HG02938 (cell line): ENCODE measurements around the gene OGG1.
A peak's percentile ranks its signal among the peaks of the same experiment; 100 is the strongest.

Experiments
- ATAC-seq: cut with Tn5 transposase; IDR thresholded peaks from one replicate; pipeline ENCODE4 v1.9.1; 2021; ENCODE audit warnings: mild to moderate bottlenecking, moderate library complexity; ENCODE audit not compliant: unreplicated experiment

The OGG1 gene

DNA sequence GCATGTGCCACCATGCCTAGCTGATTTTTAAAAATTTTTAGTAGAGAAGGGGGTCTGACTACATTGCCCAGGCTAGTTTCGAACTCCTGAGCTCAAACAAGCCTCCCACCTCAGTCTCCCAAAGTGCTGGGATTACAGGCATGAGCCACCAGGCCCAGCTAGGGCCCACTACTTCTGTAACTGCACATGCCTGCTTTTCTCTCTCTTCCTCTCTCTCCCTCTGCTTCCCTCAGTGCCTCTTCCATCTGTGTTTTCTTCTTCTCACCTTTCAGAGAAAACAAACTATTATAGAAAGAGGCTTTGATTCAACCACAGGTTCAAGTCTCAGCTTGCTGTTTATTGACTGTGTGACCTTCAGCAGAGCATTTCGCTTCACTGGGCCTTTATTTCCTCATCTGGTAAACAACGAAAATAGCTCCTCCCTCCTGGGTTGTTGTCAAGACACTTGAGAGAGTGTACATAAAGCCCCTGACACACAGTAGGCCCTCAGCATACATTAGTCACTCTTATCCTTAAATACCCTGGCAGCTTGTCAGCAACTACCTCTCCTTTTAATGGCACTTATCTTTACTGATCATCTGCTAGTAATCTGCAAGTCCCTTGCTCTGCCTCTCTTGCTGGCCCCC lies 32.3 kb downstream of the OGG1 start:
- no peak for ATAC-seq

- ATAC-seq = no peak
Observed at GRCh38 chr3:9782770-9783169, 33.0 kb downstream of the OGG1 start.

DNA sequence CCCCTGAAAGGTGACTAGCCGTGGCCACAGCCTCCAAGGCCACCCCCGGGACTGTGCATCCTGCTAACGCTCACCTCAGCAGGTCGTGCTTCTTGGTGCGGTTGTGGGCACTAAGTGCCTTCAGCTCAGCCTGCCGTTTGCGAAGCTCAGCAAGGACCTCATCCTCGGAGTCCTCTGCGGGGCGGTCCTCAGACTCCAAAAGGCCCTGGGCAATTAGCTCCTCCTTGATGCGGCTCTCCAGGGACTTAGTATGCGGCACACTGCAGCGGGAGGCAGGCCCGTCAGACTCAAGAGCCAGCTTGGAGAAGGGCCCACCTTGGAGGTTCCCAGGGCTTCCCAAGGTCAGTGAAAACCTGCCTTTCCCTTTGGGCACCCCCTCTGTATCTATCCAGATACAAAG lies 34.2 kb downstream of the OGG1 start:
- ATAC-seq = no peak

GRCh38 chr3:9784965-9785364 lies 35.2 kb downstream of the OGG1 start:
- no peak for ATAC-seq

- no peak for ATAC-seq
Observed at GRCh38 chr3:9785602-9786001, 35.9 kb downstream of the OGG1 start.

- ATAC-seq = no peak
Observed at GRCh38 chr3:9786209-9786739, 36.5 kb downstream of the OGG1 start.

- no peak for ATAC-seq
Observed at GRCh38 chr3:9786825-9787669, 37.3 kb downstream of the OGG1 start.

DNA sequence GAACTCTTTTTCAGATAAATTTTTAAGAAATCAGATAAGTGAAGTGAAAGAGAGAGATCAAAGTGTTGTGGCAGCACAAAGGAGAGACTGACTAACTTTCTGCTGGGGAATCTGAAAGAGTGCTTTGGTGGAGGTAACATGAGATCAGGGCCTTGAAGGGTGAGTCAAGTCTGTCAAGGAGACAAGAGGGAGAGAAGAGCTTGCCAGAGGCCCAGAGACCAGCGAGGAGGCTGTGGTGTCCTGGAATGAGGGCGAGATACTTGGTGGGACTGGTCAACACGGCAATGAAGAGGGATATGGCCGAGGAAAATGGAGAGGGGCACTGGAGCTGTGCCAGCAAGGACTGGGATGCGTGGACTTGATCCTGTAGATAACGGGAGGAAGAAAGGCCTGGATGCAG lies 38.0 kb downstream of the OGG1 start:
- no peak for ATAC-seq

GRCh38 chr3:9791127-9791526 lies 41.4 kb downstream of the OGG1 start:
- ATAC-seq = no peak

DNA sequence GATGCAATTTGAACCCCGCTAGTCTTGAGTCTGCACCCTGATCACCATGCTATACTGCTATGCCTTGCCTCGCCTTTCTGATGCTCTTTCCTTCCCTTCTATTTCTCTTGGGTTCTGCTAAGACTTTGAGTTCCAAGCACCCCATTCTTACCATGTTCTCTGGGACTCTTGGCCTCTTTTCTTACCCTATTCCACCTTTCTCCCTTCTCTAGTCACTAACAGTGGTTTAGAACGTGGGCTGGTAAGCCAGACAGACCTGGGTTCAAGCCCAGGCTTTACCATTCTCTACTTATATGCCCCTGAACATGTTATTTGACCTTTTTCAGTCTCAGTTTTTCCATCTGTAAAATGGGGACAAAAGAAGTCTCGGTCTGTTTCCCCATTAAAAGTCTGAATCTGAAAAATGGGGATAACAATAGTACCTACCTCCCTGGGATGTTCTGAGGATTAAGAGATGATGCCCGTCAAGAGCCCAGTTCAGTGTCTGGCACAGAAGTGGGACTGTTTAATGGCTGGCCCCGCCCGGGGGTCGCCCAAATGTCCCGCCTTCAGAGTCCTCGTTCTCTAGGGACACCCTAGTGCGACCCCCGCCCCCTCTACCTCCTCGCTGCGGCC lies 42.1 kb downstream of the OGG1 start:
- ATAC-seq = no peak

DNA sequence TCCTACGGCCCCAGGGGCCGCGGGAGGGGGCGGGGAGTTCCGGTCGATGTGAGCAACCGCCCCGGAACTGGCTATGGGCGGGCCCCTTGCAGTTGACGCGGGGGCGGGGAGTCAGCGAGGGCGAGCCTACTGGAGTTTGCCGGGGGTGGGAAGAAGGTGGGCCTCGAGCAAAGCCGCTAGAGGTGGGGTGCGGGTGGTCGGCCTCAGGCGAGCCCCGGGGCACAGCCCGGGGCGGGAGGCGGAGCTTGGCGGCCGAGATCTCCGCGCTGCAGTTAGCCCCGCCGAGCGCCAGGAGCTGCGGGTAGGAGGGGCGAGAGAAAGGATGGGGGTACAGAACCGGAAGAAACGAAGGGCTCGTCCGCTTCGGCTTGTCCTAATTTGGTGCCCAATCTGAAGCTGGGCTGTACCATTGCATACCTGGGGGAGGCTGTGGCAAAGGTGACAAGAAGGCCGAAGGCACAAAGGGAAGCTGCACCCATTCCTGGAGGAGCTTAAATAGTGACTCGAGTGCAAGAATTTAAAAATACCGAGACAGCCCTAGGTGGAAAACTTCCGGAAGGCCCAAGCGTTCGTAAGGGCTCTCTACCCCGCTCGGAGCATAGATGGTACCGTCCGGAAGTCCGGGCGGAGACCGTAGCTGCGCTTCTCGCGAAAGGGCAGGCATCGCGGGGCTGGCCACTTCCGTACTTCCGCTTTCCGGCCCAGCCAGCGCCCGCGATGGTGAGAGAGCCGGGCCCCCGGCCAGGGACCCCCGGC lies 42.8 kb downstream of the OGG1 start, which contains the start of the genes ARPC4 and TADA3:
TSS of gene ARPC4 (plus strand) at position 678 of the 756 bp plus-strand sequence. CDS start at position 718, 40 bp downstream.
TSS of gene TADA3 (minus strand) at position 69 of the 756 bp plus-strand sequence. CDS start 1,007 bp downstream, outside the sequence.
- ATAC-seq = peak; percentile 88

GRCh38 chr3:9793161-9793781 lies 43.5 kb downstream of the OGG1 start:
- no peak for ATAC-seq

- ATAC-seq = no peak
Observed at GRCh38 chr3:9794400-9794799, 44.6 kb downstream of the OGG1 start.

- no peak for ATAC-seq
Observed at GRCh38 chr3:9795207-9795606, 45.5 kb downstream of the OGG1 start.

DNA sequence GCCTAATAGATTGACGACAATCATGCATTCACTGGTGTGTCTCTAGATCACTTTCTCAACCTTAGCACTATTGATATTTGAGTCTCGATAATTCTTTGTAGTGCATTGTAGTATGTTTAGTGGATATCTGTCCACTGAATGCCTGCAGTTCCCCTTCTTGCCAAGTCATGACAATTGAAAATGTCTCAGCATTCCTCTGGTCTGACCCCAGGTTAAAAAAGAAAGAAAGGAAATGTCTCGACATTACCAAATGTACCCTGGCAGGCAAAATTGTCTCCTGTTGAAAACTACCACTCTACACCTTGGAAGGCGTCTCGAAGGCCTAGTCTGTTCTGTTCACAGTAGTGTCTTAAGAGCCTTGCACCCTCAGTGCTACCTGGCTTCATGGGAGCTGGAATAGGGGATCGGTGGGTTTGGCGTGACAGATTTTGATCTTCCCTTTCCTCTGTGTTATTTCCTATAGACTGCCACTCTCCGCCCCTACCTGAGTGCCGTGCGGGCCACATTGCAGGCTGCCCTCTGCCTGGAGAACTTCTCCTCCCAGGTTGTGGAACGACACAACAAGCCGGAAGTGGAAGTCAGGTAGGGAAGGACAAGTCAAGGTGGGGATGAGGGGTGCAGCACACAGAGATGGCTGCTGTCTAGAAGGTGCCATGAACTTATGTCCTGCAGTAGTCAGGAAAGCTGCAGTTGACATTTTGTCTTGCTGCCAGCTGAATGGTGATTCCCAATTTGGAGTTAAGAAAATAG lies 47.6 kb downstream of the OGG1 start:
- no peak for ATAC-seq

GRCh38 chr3:9800529-9800928 lies 50.8 kb downstream of the OGG1 start:
- no peak for ATAC-seq

GRCh38 chr3:9803494-9803893 lies 53.7 kb downstream of the OGG1 start:
- no peak for ATAC-seq

DNA sequence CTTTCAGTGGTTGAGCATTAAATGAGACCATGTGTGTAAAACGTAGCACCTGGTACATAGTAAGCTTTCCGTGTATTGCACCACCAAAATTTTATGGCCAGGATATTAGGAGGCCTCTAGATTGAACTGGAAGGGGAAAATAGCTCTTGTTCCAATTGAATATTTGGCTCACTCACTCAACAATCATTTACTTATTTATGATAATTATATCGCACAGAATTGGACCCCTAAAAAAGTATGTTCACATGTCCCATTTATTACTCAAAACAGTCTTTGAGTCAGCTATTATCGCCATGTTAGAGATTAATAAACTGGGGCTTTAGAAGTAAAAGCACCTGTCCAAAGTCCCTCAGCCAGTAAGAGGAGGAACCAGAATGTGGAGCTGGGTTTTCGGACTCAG lies 55.2 kb downstream of the OGG1 start:
- ATAC-seq = no peak

GRCh38 chr3:9806137-9806536 lies 56.4 kb downstream of the OGG1 start:
- ATAC-seq = no peak
